Measurements from ENCODE around the gene PRKRIP1.
A peak's percentile ranks its signal among the peaks of the same experiment; 100 is the strongest.
"Not testable (repeated sequence)": the region's sequence is repeated elsewhere in the genome, so short reads cannot be mapped to it uniquely, and the experiment has no call there.

The PRKRIP1 gene

GRCh38 chr7:102432442-102433218 is 36.5 kb downstream of the PRKRIP1 start:
- DNase-seq: no peak

- peak; percentile 78 for DNase-seq
Observed at GRCh38 chr7:102433219-102434038, 37.3 kb downstream of the PRKRIP1 start, which contains the start of gene ORAI2. ORAI2 (plus strand) TSS chr7:102433575; CDS start chr7:102438957, 5,382 bp downstream.

GRCh38 chr7:102434039-102434486 is 37.9 kb downstream of the PRKRIP1 start:
- no peak for DNase-seq

GRCh38 chr7:102436118-102436517 is 40.0 kb downstream of the PRKRIP1 start:
- no peak for DNase-seq

GRCh38 chr7:102439963-102440795 is 44.0 kb downstream of the PRKRIP1 start:
- no peak for DNase-seq

GRCh38 chr7:102444961-102445673 is 49.0 kb downstream of the PRKRIP1 start:
- no peak for DNase-seq

- no peak for DNase-seq
Observed at GRCh38 chr7:102445674-102446071, 49.5 kb downstream of the PRKRIP1 start.

- DNase-seq: no peak
Observed at GRCh38 chr7:102446387-102447156, 50.4 kb downstream of the PRKRIP1 start.

GRCh38 chr7:102447311-102447710 is 51.1 kb downstream of the PRKRIP1 start:
- no peak for DNase-seq

GRCh38 chr7:102449136-102449535 is 53.0 kb downstream of the PRKRIP1 start:
- DNase-seq: no peak

GRCh38 chr7:102450242-102450641 is 54.1 kb downstream of the PRKRIP1 start:
- peak; percentile 58 for DNase-seq

- DNase-seq: no peak
Observed at GRCh38 chr7:102451371-102452054, 55.4 kb downstream of the PRKRIP1 start.

- no peak for DNase-seq
Observed at GRCh38 chr7:102452451-102452850, 56.3 kb downstream of the PRKRIP1 start.

- DNase-seq: no peak
Observed at GRCh38 chr7:102453319-102453718, 57.2 kb downstream of the PRKRIP1 start.

GRCh38 chr7:102454468-102454867 is 58.3 kb downstream of the PRKRIP1 start:
- no peak for DNase-seq

GRCh38 chr7:102454932-102455331 is 58.8 kb downstream of the PRKRIP1 start:
- DNase-seq: not testable (repeated sequence)

- DNase-seq: no peak
Observed at GRCh38 chr7:102455596-102455995, 59.4 kb downstream of the PRKRIP1 start.

- DNase-seq: no peak
Observed at GRCh38 chr7:102456327-102456726, 60.2 kb downstream of the PRKRIP1 start.

GRCh38 chr7:102457352-102457924 is 61.3 kb downstream of the PRKRIP1 start:
- no peak for DNase-seq

- no peak for DNase-seq
Observed at GRCh38 chr7:102459221-102459844, 63.2 kb downstream of the PRKRIP1 start.
